ENCODE data around the gene TMEM214.

GRCh38 chr2:27009716-27010115 is 23.0 kb upstream of the TMEM214 start:
- TF ChIP-seq CTCF (IDR thresholded peaks at IDR 0.05) (no peak), POLR2A (IDR thresholded peaks at IDR 0.05) (no peak)
